ENCODE measurements around the gene PACRG. TPM values are rescaled to one million over a fixed set of nuclear protein-coding genes. Genes with fewer than 3 reads are reported as not detected.

Gene PACRG
- polyA plus RNA-seq, 10 donors, result 1.6 to 2.6 (median 2.4) TPM

- DNase-seq, result peak in 1 of 3 donors; percentile 52
These were observed 136.0 kb downstream of the PACRG start for GRCh38 chr6:162863821-162864220.

DNA sequence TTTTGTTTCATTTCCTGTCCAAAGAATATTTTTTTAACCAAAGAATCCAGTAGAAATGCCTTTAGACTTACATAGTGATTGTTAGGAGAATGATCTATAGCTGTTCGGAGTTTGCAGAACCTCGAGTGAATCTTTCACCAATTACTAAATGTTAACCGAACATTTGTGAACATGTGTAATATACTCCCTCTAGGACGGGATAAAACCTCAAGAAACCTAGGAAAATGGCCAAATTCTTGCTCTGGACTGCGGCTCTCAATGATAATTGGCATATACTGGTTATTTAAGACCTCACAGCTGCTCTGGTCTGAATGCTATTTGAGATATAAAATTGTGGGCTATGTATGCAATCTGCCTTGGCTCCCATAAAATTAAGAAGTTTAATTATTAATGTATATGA is 137.1 kb downstream of the PACRG start:
- DNase-seq, result peak; percentile 54 to 83 (median 65)

DNA sequence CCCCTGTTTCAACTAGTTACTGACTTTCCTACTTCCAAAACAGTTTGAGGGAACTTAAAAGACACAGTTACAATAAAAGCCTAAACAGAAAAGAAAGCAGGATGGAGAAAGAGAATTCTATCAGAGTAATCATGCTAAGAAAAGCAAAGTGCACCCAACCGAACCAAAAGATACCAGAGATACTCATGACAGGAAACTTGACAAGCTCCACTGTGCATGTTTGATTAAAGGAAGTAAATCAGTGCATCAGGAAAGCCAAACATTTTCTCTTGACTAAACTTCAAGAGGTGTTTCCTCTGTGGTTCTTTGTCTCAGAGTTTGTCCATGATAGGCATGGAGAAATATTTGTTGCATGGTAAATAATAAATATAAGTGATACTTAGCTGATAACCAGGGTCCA is 138.9 kb downstream of the PACRG start:
- no peak for DNase-seq

GRCh38 chr6:162868397-162868796 is 140.6 kb downstream of the PACRG start:
- no peak for DNase-seq

GRCh38 chr6:162871966-162872365 is 144.2 kb downstream of the PACRG start:
- no peak for DNase-seq

DNA sequence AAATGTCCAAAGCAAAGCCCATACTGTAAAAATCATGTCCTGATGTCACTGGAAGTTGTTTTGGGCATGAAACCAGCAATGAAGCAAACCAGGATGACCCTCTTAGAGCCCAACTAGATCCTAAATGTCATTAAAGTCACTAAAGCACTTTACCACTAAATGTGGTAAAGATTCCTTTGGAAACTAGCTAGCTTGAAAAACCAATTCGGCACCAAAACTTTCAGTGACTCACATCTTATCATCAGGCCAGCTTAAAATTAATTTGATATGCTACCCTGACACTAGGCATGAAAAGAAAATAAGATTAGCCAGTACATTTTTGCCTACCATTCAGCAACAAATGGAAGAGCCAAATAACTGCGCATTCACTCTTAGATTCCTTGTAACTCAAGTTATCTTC is 145.8 kb downstream of the PACRG start:
- peak in 1 of 3 donors; percentile 35 for DNase-seq

- DNase-seq, result no peak
These were observed 147.3 kb downstream of the PACRG start for GRCh38 chr6:162875070-162875469.

- DNase-seq, result no peak
These were observed 155.2 kb downstream of the PACRG start for GRCh38 chr6:162882801-162883481.

DNA sequence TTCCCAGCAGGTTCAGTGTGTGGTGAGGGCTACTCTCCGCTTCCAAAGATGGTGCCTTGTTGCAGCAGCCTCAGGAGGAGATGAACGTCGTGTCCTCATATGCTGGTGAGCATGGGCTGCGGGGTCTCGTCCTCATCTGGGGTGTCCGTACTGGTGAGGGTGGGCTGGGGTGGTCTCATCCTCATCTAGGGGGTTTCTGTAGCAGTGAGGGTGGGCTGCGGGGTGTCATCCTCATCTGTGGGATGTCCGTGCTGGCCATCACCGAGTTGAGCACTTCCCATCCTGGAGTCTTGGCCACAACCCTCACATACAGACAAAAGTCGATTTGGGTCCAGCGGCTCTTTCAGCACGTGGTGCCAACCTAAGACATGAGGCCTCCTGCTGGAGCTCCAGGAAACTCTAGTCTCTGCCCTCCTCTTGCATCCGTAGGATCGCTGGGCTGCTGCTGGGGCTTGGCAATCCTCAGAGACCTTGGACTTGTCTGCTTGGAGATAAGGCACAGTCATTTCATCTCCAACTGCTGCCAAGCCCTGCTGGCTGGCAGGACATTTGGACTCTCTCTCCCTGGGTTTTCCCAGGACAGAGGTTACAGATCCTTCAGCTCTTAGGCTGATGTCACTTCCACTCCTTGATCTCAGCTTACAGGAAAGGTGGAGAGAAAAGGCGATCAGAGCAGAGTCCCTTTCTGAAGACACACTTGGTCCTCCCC is 160.4 kb downstream of the PACRG start:
- no peak for DNase-seq

- DNase-seq, result no peak
These were observed 161.5 kb downstream of the PACRG start for GRCh38 chr6:162889303-162889702.

DNA sequence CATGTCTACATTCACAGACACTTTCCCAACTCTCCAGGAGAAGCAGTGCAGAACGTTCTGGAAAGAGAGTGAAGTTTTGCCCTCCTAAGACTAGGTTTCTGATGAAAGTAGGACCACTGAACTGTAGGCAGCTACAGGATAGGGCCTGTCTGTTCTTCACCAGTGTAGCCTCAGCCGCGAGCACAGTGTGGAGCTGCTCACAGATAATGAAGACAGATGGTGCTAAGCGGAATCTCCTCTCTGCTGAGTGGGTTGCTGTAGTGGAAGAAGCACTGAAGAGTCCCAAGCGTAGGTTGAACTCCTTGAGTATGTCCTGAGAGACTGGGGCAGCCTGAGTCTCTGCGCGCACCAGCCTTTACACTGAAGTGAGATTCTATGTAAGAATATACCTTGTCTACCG is 170.2 kb downstream of the PACRG start:
- no peak for DNase-seq

GRCh38 chr6:162899148-162899547 is 171.4 kb downstream of the PACRG start:
- no peak for DNase-seq

DNA sequence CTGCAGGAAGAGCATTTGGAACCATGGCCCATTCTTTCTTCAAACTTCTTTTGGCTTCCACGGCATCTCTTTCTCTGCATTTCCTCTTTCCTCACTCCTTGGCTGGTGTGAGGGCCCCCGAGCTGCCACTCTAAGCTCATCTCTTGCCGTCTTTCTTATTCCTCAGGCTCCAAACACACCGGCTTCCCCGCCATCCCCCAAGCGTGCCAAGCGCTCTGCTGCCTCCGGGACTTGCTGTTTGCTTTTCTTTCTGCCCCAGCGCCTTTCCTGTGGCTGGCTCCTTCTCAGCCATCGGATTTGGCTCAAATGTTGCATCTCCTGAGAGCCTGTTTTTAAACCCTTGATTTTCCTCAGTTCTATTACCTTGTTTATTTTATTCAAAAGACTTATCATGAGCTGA is 172.7 kb downstream of the PACRG start:
- DNase-seq, result no peak

GRCh38 chr6:162904069-162904663 is 176.4 kb downstream of the PACRG start:
- no peak for DNase-seq

DNA sequence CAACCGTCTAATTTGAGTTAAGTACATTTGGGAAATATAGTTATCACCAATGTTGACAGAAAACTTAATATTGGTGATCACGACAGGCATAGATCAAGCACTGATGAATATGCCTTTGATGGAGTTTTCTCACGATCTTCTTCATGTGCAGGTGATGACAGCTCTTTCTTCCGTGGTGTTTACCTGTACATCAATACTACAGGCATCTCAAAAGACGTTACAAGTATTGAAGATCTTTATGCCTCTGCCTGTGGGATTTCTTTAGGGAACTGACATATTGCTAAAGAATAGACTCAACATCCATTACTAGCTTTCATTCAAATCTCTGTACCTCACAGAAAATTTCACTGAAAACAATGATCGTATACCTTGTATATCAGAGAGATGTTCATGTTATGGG is 178.7 kb downstream of the PACRG start:
- no peak for DNase-seq

GRCh38 chr6:162907876-162908481 is 180.2 kb downstream of the PACRG start:
- no peak for DNase-seq

- no peak for DNase-seq
These were observed 185.4 kb downstream of the PACRG start for GRCh38 chr6:162913206-162913605.

- DNase-seq, result no peak
These were observed 189.7 kb downstream of the PACRG start for GRCh38 chr6:162917506-162917905.

GRCh38 chr6:162921062-162921461 is 193.3 kb downstream of the PACRG start:
- DNase-seq, result peak in 1 of 3 donors; percentile 12

GRCh38 chr6:162921510-162922040 is 193.8 kb downstream of the PACRG start:
- peak in 1 of 3 donors; percentile 18 for DNase-seq

DNA sequence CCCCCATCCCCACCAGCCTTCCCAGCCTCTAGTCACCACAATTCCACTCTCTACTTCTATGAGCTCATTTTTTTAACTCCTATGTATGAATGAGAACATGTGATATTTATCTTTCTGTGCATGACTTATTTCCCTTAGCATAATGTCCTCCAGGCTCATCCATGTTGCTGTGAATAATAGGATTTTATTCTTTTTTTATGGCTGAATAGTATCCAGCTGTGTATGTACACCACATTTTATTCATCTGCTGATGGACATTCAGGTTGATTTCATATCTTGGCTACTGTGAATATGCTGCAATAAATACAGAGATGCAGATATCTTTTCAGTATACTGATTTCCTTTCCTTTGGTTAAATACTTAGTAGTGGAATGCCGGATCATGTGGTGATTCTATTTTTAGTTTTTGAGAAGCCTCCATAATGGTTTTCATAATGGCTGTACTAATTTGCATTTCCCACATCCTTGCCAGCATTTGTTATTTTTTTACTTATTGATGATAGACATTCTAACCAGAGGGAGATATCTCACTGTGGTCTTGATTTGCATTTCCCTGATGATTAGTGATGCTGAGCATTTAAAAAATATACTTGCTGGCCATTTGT is 194.9 kb downstream of the PACRG start:
- DNase-seq, result no peak

DNA sequence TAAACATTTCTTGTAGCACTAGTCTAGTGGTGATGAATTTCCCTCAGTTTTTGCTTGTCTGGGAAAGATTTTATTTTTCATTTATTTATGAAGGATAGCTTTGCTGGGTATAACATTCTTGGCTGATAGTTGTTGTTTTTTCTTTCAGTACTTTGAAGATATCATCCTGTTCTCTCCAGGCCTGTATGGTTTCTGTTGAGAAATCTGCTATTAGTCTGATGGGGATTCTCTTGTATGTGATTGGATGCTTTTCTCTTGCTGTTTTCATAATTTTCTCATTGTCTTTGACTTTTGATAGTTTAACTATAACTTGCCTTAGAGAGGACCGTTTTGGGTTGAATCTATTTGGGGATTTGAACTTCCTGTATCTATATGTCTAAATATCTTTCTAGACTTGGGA is 207.1 kb downstream of the PACRG start:
- DNase-seq, result no peak
